ENCODE measurements around the gene C1QC.

C1QC gene

GRCh38 chr1:22606161-22606560 is 37.3 kb upstream of the C1QC start:
- no peak for TF ChIP-seq CTCF (IDR thresholded peaks at IDR 0.05; ENCODE audit: insufficient read depth, low read length, poor library complexity, severe bottlenecking)
- Histone ChIP-seq H3K27me3 (replicated peaks; ENCODE audit: control insufficient read depth, insufficient read depth, low read length) (no peaks in the 10 kb centered on the region; the same call in 1 of the 2 replicates), H3K36me3 (ENCODE audit: control insufficient read depth, insufficient read depth, low read length) (no peaks in the 10 kb centered on the region), H3K4me3 (replicated peaks; ENCODE audit: low read depth, low read length) (no peak overlapping the region)
- no peak for DNase-seq (ENCODE audit: extremely low read depth, insufficient read length)

GRCh38 chr1:22607154-22607553 is 36.3 kb upstream of the C1QC start:
- peaks cover 1% of the 10 kb centered on the region; the same call in 1 of the 2 replicates for H3K27me3 ChIP-seq (replicated peaks; ENCODE audit: control insufficient read depth, insufficient read depth, low read length)
- no peak for TF ChIP-seq CTCF (IDR thresholded peaks at IDR 0.05; ENCODE audit: insufficient read depth, low read length, poor library complexity, severe bottlenecking)
- DNase-seq (ENCODE audit: extremely low read depth, insufficient read length): no peak
- H3K4me3 ChIP-seq (replicated peaks; ENCODE audit: low read depth, low read length): no peak overlapping the region
- H3K36me3 ChIP-seq (ENCODE audit: control insufficient read depth, insufficient read depth, low read length): no peaks in the 10 kb centered on the region

GRCh38 chr1:22608361-22608760 is 35.1 kb upstream of the C1QC start:
- Histone ChIP-seq H3K36me3 (ENCODE audit: control insufficient read depth, insufficient read depth, low read length) (no peaks in the 10 kb centered on the region), H3K4me3 (replicated peaks; ENCODE audit: low read depth, low read length) (no peak overlapping the region), H3K27me3 (replicated peaks; ENCODE audit: control insufficient read depth, insufficient read depth, low read length) (peaks cover 1% of the 10 kb centered on the region; the same call in 1 of the 2 replicates)
- no peak for TF ChIP-seq CTCF (IDR thresholded peaks at IDR 0.05; ENCODE audit: insufficient read depth, low read length, poor library complexity, severe bottlenecking)
- no peak for DNase-seq (ENCODE audit: extremely low read depth, insufficient read length)

- Histone ChIP-seq H3K27me3 (replicated peaks; ENCODE audit: control insufficient read depth, insufficient read depth, low read length) (peaks cover 1% of the 10 kb centered on the region; the same call in 1 of the 2 replicates), H3K4me3 (replicated peaks; ENCODE audit: low read depth, low read length) (no peak overlapping the region), H3K36me3 (ENCODE audit: control insufficient read depth, insufficient read depth, low read length) (no peaks in the 10 kb centered on the region)
- no peak for DNase-seq (ENCODE audit: extremely low read depth, insufficient read length)
- TF ChIP-seq CTCF (IDR thresholded peaks at IDR 0.05; ENCODE audit: insufficient read depth, low read length, poor library complexity, severe bottlenecking): no peak
Measured at GRCh38 chr1:22609291-22609690, 34.1 kb upstream of the C1QC start.

GRCh38 chr1:22611530-22611947 is 31.9 kb upstream of the C1QC start:
- Histone ChIP-seq H3K4me3 (replicated peaks; ENCODE audit: low read depth, low read length) (no peak overlapping the region), H3K27me3 (replicated peaks; ENCODE audit: control insufficient read depth, insufficient read depth, low read length) (peaks cover 1% of the 10 kb centered on the region; the same call in 1 of the 2 replicates), H3K36me3 (ENCODE audit: control insufficient read depth, insufficient read depth, low read length) (no peaks in the 10 kb centered on the region)
- DNase-seq (ENCODE audit: extremely low read depth, insufficient read length): no peak
- no peak for TF ChIP-seq CTCF (IDR thresholded peaks at IDR 0.05; ENCODE audit: insufficient read depth, low read length, poor library complexity, severe bottlenecking)
